GM15510 (cell line): Measurements from ENCODE around the gene TNFRSF17.
"Not testable (repeated sequence)": the region's sequence is repeated elsewhere in the genome, so short reads cannot be mapped to it uniquely, and the experiment has no call there.

Experiments used
- POLR2A ChIP-seq: IDR thresholded peaks from 3 replicates; pipeline ENCODE4 v1.6.1; 2011; ENCODE audit warnings: borderline replicate concordance; ENCODE audit not compliant: insufficient read length; ENCODE audit errors: extremely low read depth

TNFRSF17 gene

GRCh38 chr16:11964761-11965551, at the start of gene TNFRSF17:
Gene TNFRSF17, plus strand, starts transcription at chr16:11965210. Its CDS starts 115 bp downstream, at chr16:11965325.
- TF ChIP-seq POLR2A, result peak; percentile 46

- peak; percentile 78 for TF ChIP-seq POLR2A
Observed at GRCh38 chr16:11915644-11916523, 49.1 kb upstream of the TNFRSF17 start, which contains the start of gene GSPT1. Gene GSPT1, minus strand, starts transcription at chr16:11915956. Its CDS starts 236 bp downstream, at chr16:11915720.

GRCh38 chr16:11916524-11917285, 48.3 kb upstream of the TNFRSF17 start:
- no peak for TF ChIP-seq POLR2A

GRCh38 chr16:11941945-11942344, 23.1 kb upstream of the TNFRSF17 start, which contains the start of gene NPIPB2:
Gene NPIPB2, minus strand, starts transcription at chr16:11942045. Its CDS starts 0 bp downstream, at chr16:11942045.
- TF ChIP-seq POLR2A, result not testable (repeated sequence)

- no peak for TF ChIP-seq POLR2A
Observed at GRCh38 chr16:11946433-11946832, 18.6 kb upstream of the TNFRSF17 start.

- TF ChIP-seq POLR2A, result no peak
Observed at GRCh38 chr16:11948819-11949218, 16.2 kb upstream of the TNFRSF17 start.

- no peak for TF ChIP-seq POLR2A
Observed at GRCh38 chr16:11949527-11949926, 15.5 kb upstream of the TNFRSF17 start.

GRCh38 chr16:11950388-11950787, 14.6 kb upstream of the TNFRSF17 start:
- TF ChIP-seq POLR2A, result no peak

- TF ChIP-seq POLR2A, result no peak
Observed at GRCh38 chr16:11955713-11956123, 9.3 kb upstream of the TNFRSF17 start.

GRCh38 chr16:11956558-11956957, 8.5 kb upstream of the TNFRSF17 start:
- no peak for TF ChIP-seq POLR2A

- no peak for TF ChIP-seq POLR2A
Observed at GRCh38 chr16:11957591-11958395, 7.2 kb upstream of the TNFRSF17 start.

- TF ChIP-seq POLR2A, result no peak
Observed at GRCh38 chr16:11963706-11964105, 1.3 kb upstream of the TNFRSF17 start.

- peak; percentile 17 for TF ChIP-seq POLR2A
Observed at GRCh38 chr16:11966173-11966572, 1.2 kb downstream of the TNFRSF17 start.
